VCaP (cell line): ENCODE results near the gene DOK4.

Experiments
- H3K27ac ChIP-seq: fragments of 450-650 bp; 2 replicates; pipeline ENCODE4 v1.5.1; 2017
- CTCF ChIP-seq: fragments of 450-650 bp; conservative IDR thresholded peaks from 2 replicates; pipeline ENCODE4 v1.5.1; 2017; ENCODE audit warnings: mild to moderate bottlenecking, moderate library complexity

The DOK4 gene

GRCh38 chr16:57527610-57528360 lies 41.5 kb upstream of the DOK4 start:
- no peak for TF ChIP-seq CTCF
- no peak overlapping the region for H3K27ac ChIP-seq

- H3K27ac ChIP-seq: no peak overlapping the region
- TF ChIP-seq CTCF: no peak
Measured at GRCh38 chr16:57527027-57527426, 40.7 kb upstream of the DOK4 start.

GRCh38 chr16:57526498-57526897 lies 40.2 kb upstream of the DOK4 start:
- TF ChIP-seq CTCF: no peak
- H3K27ac ChIP-seq: no peak overlapping the region

- H3K27ac ChIP-seq: no peak overlapping the region
- TF ChIP-seq CTCF: no peak
Measured at GRCh38 chr16:57525761-57526160, 39.5 kb upstream of the DOK4 start.

- no peak for TF ChIP-seq CTCF
- no peak overlapping the region for H3K27ac ChIP-seq
Measured at GRCh38 chr16:57522960-57523359, 36.7 kb upstream of the DOK4 start.

- TF ChIP-seq CTCF: peak; percentile 90
- no peak overlapping the region for H3K27ac ChIP-seq
Measured at GRCh38 chr16:57519796-57520360, 33.6 kb upstream of the DOK4 start.

GRCh38 chr16:57518922-57519321 lies 32.6 kb upstream of the DOK4 start:
- no peak overlapping the region for H3K27ac ChIP-seq
- TF ChIP-seq CTCF: no peak
